GM18907 (cell line): Measurements from ENCODE around the gene AKAP9.
A peak's percentile ranks its signal among the peaks of the same experiment; 100 is the strongest.
"Not testable (repeated sequence)": the region's sequence is repeated elsewhere in the genome, so short reads cannot be mapped to it uniquely, and the experiment has no call there.

Experiments
- ATAC-seq: cut with Tn5 transposase; IDR thresholded peaks from one replicate; pipeline ENCODE4 v1.9.1; 2021; ENCODE audit warnings: mild to moderate bottlenecking, moderate library complexity; ENCODE audit not compliant: unreplicated experiment

The AKAP9 gene

DNA sequence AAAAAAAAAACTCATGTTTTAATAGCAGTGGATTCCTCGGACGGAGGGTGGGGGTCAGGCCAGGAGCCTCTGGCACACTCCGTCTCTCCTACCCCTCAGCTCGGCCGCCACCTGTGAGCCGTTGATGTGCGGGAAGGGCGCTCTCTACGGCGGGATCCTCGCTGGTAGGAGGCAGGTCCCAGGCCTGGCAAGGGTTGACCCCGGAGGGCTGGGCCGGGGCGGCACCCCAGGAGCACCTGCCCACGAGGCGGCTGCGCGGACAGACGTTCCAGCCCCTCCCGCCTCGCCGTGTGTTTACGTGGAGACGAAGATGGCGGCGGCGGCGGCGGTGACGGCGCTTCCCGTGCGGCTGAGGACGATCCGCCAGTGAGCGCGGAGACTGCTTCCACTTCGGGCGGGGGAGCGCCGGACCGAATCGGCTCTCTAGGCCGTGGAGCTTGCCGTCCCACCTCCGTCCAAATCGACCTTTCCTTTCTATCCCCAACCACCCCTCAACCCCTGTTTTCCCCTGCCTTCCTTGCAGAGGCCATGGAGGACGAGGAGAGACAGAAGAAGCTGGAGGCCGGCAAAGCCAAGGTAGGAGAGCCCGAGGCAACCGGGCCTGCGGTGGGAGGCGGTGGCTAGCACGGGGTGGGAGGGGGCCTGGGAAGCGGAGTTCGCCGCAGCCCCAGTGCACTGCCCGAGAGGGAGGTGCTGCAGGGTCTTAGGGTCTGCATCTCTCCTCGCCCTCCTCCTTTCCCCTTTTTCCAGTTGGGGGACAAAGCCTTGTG, at the start of gene AKAP9:
Gene AKAP9 (plus strand): TSS at position 291 of the 770 bp plus-strand sequence. CDS start 238 bp downstream, at position 529.
- ATAC-seq = peak; percentile 97

DNA sequence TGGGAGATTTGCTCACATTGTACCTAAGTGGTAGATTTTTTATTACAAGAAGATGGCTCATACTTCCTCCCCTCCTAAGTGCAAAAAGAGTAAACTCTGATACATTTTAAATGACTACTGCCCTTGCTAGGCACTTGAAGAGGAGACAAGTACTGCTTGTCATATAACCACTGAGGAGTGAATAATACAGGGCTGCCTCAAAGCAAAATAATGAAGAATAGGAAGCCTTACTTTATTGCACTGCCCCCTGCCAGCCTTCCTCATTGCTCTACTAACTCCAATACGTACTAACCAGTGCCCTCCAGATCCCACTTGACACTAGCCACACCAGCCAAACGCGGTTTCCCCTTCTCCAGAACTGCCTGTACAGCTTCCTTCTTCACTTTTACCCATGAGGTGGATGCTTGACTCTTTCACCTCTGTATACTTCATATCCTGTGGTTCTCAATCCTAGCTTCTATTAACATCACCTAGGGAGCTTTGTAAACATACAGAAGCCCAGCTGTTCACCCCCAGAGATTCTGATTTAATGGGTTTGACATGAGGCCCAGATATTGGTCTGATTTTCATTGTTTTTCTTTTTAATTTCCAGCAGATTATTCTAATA, 48.5 kb upstream of the AKAP9 start:
- no peak for ATAC-seq

DNA sequence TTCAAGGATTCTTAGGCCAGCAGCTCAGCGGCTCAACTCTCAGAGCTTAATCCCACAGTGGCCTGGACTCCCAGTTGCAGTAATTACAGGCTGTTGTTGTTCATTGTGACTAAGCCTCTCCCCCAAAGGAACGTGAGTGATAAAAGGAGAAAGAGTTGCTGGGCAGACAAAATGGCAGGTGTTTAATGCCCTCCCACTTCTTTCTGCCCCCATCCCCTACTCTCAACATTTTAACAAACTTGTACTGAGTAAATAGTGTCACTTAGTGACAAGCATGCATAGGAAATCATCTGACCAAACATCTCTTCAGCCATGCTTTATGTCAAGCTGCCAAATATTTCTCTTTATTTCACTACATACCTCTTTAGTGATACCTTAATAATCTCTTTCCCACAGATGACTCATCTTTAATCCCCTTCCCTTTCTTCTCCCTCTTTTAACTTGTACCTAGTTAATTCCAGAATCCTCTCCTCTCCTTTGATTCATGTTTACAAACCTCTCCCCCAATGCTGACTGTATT, 47.8 kb upstream of the AKAP9 start:
- no peak for ATAC-seq

DNA sequence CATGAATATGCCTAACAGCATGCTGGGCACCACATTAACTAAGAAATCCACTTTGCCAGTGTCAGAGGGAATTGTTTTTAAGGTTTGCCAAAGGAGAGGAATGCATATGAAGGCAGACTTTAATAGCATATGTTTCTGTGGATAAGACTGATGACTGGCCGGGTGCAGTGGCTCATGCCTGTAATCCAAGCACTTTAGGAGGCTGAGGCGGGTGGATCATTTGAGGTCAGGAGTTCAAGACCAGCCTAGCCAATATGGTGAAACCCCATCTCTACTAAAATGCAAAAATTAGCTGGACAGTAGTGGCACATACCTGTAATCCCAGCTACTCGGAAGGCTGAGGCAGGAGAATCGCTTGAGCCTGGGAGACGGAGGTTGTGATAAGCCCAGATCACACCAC, 47.0 kb upstream of the AKAP9 start:
- not testable (repeated sequence) for ATAC-seq

DNA sequence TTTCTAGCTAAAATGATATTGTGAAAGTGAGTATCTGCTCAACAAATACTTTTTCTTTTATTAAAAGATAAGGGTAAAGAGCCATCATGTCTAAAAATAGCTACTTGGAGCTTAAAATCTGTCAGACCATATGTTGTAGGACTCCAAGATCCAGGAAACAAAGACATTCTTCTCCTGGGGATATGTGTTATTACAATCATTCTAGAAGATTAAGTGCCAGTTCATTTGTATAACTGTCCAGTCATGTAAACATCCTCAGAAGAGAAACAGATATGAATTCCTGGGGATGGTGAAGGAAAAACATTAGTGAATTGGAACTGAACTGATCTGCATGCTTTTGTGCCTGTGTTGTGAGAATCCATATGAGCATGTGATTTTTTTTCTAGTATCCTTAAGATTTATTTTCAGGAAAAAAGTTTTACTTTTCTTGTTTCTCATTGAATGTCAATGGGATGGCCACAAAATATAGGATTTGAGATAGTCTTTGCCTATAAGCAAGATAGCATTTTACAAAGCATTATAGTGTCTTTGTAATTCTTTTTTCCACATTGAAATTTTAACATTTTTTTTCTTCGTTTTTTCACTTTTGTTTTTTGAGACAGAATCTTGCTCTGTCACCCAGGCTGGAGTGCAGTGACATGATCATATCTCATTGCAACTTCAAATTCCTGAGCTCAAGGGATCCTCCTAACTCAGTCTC, 45.7 kb upstream of the AKAP9 start:
- ATAC-seq = no peak

DNA sequence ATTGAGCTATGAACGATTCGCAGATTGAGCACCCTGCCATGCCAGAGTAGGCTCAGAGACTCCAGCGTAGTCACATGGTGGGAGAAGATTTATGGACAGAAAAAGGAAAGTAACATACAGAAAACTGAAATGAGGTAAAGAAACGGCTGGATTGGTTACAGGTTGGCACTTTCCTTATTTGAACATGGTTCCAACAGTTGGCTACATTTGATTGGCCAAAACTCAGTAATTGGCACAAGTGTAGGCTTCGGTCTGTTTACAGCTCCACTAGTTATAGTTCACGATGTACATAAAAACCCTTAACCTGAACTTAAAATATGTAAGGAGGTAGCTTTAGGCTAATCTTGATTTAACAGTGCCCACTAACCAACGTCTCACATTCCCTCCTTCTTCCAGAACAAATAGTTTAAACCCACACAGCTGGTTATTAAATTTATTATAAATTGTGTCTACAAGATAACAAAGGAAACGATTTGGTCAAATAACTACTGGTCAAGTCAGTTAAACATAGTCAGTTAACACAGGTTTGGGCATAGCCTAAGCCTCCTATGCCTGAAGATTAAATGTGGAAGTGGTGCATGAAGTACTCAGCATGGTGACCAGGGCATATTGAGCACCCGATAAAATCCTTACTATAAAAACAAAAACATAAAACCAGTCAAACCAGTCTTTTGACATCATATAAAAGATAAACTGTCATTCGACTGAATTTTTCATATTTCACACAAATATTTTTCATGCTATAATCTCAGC, 42.2 kb upstream of the AKAP9 start:
- no peak for ATAC-seq

DNA sequence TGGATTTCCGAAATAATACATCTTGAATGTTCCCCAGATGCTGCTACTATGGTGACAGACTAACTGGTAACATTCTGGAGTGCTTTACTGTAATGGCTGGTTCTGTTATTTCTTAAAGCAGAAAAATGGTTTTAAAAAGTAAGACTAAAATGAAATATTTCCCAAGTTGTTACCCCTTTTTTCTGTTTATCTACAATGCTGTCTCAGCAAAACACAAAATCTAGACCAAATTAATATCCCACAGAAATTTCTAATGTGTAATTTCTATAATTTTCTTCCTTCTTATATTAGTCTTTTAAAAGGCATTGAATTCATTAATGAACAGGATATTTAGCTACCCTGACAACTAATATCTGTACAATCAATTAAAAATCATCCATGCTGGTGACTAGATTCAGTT, 41.1 kb upstream of the AKAP9 start:
- no peak for ATAC-seq

DNA sequence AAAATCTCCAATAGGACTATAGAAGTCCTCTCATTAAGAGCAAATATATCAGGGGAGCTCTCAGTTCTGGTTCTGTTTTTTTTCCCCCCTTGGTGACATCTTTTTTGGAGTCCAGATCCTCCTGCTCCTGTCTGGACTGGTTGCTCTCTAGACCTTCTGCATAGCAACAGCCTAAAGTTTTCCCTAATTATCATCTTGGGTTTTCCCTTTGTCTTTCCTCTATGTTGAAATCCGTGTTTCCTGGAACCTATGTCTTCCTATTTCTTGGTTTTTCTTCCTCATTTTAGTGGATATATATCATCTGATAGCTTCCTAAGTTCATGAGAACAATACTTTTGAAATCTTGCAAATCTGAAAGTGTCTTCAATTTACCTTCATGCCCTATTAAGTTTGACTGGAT, 30.5 kb upstream of the AKAP9 start:
- ATAC-seq = no peak

DNA sequence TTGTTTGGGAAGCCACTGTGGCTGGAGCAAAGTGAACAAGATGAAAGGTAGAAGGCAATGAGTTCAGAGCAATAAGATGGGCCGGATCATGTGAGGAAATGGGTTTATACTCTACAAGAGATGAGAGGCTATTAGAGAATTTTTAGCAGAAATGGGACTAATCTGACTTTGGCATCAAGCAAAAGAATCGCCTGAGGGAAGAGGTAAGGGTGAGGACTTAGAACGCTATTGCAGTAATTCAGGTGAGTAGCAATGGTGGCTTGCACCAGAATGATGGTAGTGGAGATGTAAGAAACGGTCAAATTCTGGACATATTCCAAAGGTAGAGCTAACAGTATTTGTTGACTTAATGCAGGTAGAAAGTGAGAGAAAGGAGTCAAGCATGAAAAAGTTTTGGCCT, 29.5 kb upstream of the AKAP9 start:
- no peak for ATAC-seq

DNA sequence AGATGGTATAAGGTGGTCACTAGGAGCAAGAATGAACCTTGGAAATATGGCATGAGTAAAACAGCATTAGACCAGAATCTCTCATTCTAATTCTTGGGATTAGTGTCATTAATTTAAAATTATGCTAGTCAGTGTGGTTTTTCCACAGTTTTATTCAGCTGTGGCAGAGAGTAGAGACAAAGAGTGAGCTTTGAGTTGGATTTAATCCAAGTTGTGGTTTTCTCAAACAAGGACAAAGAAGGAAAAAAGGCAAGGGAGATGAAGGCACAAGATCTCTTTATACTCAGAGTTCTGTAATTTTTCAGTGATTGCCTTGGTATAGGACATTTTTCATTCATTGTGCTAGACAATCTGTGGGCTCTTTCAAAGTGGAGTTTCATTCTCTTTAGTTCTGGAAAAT, 28.2 kb upstream of the AKAP9 start:
- ATAC-seq = no peak

DNA sequence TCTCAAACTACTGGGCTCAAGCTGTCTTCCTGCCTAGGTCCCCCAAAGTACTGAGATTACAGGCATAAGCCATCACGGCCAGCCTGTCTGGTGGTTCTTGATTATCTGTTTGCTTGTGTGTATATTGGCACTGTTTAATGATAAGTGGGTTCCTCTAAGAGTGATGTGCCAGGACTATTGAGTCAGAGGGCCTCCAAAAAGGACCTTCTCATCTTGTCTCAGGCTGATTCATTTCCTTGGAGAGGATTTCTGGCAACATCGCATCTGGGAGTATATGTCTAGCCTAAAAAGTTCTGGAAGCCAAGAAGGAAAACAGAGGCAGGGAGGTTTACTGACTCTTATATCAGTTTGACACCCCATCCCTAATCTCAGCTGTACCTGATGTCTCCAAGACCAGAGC, 27.1 kb upstream of the AKAP9 start:
- no peak for ATAC-seq

DNA sequence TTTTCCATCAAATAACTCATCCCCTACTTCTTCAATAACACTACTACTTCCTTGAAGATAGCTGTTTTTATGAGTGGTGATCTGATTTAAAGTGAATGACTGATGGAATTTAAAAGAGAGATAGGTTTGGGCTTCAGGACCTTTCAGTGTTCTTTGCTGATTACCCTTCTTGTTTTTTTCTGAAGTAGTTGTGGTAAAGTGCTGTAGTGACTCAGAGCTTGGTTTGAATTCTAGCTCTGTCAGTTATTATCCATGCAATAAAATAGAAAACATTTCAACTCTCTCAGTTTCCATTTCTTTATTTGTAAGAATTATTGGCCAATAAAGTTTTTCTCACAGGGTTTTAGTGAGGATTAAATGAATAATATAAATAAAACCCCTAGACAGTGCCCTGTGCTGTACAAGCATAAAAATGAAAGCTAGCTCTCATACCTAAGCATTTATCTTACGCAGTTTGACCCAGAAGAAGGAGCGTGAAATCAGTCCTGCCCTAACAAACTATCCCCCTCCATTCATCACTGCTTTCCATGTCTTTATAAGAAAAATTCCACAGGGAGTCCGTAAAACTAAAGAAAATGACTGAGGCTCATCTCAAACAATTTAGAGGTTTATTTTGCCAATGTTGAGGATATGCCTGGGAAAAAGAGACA, 25.1 kb upstream of the AKAP9 start:
- ATAC-seq = no peak

DNA sequence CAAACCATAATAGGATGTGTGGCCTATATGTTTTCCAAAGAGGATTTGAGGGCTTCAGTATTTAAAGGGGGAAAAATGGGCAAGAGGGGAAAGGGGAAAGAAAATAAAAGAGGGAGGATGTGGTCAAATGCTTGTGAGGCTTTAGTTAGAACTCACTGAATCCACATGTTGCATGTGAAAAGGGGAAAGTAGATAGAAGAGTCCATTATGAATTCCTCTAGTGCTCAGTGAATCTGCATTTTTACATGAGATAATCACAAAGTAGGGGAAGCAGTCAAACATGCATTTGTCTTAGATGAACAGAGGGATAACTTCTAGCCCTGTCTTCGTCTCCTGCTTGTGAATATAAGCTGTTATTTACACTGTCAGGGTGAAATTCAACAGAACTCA, 24.6 kb upstream of the AKAP9 start:
- no peak for ATAC-seq

DNA sequence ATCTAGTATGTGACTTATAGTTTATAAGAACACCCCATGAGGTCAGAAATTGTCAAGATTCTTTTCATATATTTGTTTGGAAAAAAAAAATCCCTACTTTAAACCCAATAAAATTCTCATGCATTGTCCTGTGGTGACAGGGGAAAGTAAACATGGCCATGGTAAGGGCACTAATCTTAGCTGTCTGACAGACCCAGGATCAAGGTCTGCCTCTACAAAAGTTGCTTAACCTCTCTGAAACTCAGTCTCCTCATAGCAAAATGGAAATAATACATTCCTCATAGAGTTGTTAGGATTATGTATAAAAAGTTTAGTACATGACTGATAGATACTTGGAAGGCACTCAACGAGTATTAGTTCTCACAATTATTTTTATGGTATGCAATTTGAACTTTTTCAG, 22.3 kb upstream of the AKAP9 start:
- no peak for ATAC-seq

DNA sequence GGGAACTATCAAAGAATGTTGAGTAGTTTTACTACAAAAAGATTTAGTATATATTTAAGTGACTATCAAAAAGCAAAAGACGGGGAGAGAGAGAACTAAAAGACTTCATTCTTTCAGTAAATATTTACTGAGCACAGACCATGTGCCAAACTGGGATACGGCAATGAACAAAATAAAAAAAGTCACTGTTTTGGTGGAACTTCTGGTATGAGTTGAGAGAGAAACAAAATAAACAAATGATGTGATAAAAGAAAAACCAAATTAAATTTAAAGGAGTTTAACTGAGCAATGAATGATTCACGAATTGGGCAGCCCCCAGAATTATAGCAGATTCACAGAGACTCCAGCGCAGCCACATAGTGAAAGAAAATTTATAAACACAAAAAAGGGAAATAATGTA, 17.8 kb upstream of the AKAP9 start:
- no peak for ATAC-seq

DNA sequence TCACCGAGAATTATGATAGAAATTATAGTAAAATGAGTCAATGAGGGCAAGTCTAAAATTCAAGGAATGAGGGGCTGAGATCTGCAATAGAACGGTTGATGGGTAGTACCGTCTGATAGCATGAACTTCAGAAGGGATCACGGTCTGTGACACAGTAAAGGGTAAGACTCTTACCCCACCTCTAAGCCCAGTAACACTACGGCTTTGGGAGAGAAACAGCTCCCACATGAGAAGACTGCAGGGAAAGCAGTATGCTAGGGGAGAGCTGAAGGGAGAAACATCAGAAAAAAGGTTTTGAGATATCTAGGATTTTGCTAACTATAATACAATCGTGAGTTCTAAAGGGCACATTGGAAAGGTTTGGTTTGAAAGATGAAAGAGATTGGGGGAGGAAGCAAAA, 12.8 kb upstream of the AKAP9 start:
- no peak for ATAC-seq

DNA sequence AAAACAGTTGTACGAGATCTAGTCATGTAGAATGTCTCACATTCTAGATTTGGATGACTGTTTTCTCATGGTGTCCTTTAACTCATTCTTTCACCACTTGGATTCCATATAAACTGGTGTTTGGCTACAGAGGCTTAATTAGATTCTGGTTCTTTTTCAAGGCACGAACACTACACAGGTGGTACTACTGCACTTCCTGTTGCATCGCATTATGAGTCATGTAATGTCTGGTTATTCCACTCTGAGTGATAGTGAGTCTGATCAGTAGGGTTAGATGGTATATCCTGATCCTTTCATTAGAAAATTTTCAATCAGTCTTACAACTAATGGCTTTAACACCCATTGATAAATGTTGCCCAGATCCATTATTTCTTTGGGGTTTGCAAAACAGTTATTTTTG, 11.2 kb upstream of the AKAP9 start:
- peak; percentile 81 for ATAC-seq

DNA sequence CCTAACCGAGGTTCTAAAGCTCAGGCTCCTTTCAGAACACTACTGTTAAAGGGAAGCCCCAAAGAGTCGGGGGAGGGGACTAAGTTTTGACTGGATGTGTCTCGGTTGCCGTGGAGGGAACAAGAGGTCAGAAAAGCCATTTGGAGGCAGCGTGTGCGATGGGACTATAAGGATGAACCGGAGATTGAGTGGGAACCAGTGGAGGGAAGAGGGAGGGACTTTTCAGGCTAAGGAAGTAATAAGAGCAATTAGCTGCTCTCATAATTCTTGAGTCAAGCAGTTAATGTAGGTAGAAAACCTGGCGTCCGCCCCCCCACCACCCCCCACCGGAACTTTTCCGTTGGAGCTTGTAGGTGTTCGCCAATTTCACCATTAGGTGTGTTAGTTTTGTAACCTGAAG, 491 bp upstream of the AKAP9 start:
- peak; percentile 23 for ATAC-seq

DNA sequence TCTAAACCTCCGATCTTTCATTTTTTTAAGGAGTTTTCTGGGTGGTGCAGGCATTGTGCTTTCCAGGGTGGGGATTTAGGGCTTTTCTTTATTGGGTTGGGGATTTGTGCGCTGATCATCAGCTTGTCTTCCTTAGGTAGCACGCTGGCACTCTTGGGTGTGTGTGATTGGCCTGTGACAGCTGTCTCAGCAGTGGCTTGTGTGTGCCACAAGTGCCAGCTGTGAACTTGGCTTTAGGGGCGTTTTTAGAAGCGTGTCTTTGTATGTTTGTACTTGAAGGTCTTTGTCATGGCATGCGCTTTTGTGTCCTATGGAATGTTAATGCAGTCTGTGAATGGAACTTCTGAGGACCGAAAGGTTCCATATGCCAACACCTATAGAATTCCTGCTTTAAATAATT, 788 bp downstream of the AKAP9 start:
- ATAC-seq = peak; percentile 47

DNA sequence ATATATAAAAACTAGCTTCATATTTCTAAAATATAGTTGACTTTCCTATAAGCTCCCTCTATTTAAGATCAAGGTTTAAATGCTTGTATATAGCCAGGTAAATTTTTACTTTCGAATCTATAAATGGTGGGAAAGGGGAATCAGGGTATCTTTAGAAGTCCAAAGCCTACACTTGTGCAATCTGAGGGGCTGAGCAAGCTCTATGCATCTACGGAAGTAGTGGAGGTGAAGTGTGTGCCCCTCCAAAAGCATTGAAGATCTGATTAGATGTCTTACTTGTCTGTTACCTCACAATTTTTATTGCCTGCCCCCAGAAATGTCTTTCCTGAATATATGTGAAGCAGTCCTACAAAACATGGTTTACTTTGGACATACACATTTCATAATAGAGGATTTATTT, 1.6 kb downstream of the AKAP9 start:
- no peak for ATAC-seq

DNA sequence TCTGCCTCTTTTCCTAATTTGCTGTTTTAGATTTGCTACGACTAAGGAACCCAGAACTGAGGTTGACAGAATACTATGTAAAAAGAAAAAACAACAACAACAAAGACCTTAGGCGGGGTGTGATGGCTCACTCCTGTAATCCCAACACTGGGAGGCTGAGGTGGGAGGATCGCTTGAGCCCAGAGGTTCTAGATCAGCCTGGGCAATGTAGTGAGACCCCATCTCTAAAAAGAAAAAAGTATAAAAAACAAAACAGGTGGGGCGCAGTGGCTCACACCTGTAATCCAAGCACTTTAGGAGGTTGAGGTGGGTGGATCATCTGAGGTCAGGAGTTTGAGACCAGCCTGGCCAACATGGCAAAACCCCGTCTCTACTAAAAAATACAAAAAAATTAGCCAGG, 4.3 kb downstream of the AKAP9 start:
- not testable (repeated sequence) for ATAC-seq
